LNCAP (cell line): ENCODE measurements around the gene GPATCH3.

ENCODE experiments used
- TF ChIP-seq, protein P1 (sequence below): fragments of 450-650 bp; IDR thresholded peaks from 2 replicates; pipeline ENCODE4 v1.5.1; 2017; ENCODE audit warnings: mild to moderate bottlenecking

GPATCH3 gene

GRCh38 chr1:26921540-26922430, 21.5 kb upstream of the GPATCH3 start, which contains the start of gene NUDC:
Gene NUDC (plus strand): TSS chr1:26921743. CDS start chr1:26921849, 106 bp downstream.
- TF ChIP-seq, protein P1, sequence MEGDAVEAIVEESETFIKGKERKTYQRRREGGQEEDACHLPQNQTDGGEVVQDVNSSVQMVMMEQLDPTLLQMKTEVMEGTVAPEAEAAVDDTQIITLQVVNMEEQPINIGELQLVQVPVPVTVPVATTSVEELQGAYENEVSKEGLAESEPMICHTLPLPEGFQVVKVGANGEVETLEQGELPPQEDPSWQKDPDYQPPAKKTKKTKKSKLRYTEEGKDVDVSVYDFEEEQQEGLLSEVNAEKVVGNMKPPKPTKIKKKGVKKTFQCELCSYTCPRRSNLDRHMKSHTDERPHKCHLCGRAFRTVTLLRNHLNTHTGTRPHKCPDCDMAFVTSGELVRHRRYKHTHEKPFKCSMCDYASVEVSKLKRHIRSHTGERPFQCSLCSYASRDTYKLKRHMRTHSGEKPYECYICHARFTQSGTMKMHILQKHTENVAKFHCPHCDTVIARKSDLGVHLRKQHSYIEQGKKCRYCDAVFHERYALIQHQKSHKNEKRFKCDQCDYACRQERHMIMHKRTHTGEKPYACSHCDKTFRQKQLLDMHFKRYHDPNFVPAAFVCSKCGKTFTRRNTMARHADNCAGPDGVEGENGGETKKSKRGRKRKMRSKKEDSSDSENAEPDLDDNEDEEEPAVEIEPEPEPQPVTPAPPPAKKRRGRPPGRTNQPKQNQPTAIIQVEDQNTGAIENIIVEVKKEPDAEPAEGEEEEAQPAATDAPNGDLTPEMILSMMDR: no peak

DNA sequence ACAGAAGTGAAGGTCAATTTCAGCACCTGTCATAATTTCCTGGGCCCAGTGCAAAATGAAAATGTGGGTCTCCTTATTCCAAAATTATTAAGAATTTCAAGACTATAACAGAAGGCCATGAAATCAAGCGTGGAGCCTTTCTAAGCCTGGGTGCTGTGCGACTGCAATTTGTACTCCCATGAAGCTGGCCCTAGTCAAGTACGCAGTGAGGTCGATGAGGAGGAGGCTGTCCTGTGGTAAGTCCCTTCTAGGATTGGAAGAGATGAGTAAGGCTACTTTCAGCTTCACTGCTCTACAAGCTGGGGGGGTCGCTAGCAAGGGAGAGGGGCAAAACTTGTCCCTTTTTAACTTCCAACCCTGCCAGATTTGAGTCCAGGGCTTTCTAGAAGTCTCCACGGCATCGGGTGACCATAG, 20.9 kb upstream of the GPATCH3 start:
- TF ChIP-seq, protein P1: no peak

GRCh38 chr1:26915204-26915842, 15.1 kb upstream of the GPATCH3 start:
- TF ChIP-seq, protein P1: no peak

DNA sequence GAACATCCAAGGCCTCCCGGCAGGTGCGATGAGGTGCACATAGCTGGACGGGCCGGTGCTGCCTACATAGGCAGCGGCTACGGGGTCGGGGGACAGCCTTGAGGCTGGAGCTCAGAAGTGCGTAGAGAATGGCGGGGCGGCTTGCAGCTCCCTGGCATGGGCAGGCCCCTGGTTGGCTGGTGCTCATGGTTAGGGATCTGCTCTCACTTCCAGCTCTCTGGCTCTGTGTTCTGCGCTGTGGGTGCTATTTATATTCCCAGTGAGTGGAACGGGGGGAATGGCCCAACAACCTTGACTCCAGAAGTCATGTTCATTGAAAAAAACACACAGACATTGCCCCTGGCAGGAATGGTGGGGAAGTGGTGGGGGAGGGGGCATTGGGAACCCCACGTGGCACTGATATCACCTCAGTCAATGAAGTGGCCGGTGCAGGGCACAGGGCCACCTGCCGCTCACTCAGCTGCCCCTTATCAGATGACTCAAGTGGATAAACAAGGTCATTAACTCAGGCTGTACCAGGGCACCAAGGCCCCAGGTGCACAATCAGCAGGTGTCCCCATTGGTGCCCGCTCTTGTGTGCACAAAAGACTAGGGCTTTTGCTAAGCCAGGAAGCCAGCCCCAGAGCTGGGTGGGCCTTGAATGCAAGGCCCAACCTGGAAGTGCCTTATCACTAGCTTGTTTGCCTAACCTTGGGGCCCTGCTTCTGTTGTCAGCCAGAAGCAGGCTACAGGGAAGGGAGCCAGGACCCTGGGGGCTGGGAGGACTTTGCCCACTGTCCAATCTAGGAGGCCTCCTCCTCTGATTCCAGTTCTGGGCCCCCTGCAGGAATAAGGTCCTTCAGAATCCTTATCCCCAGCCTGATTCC, 13.7 kb upstream of the GPATCH3 start, which contains the start of gene NR0B2:
Gene NR0B2 (minus strand): TSS at position 222 of the 866 bp plus-strand sequence. CDS start 35 bp downstream, at position 187.
- TF ChIP-seq, protein P1: no peak

GRCh38 chr1:26913389-26913753, 13.1 kb upstream of the GPATCH3 start:
- TF ChIP-seq, protein P1: no peak

- TF ChIP-seq, protein P1: no peak
Measured at GRCh38 chr1:26912147-26912490, 11.9 kb upstream of the GPATCH3 start.
